Activated CD4-positive, alpha-beta T cell treated with anti-CD3 and anti-CD28 coated beads, Interleukin-2, amount 10 ng/mL, durations not matched to agents 7 days and 5 days (primary cell): ENCODE data around the gene EID1. TPM values are rescaled to one million over a fixed set of nuclear protein-coding genes. Genes with fewer than 3 reads are reported as not detected.
"Not testable (repeated sequence)": the region's sequence is repeated elsewhere in the genome, so short reads cannot be mapped to it uniquely, and the experiment has no call there.

Source experiments
- CTCF ChIA-PET: fragments of 350-600 bp; sonication (Branson Sonifier 250); formaldehyde crosslinking; loops from one replicate; lab custom pipeline; 2021; ENCODE audit warnings: antibody characterized with exemption; lab: Charles Lee
- POLR2A ChIA-PET: fragments of 350-600 bp; sonication (Branson Sonifier 250); formaldehyde crosslinking; loops from one replicate; lab custom pipeline; 2021; ENCODE audit warnings: antibody characterized with exemption; lab: Charles Lee
- DNase-seq: peaks from one replicate; pipeline ENCODE4 v3.0.0-alpha.2; 2020
- H3K27ac Mint-ChIP-seq: one replicate; pipeline ENCODE4 v1.8.0; 2021; ENCODE audit warnings: mild to moderate bottlenecking, moderate library complexity, mixed read lengths
- H3K27me3 Mint-ChIP-seq: one replicate; pipeline ENCODE4 v1.8.0; 2021; ENCODE audit warnings: mixed read lengths
- H3K36me3 Mint-ChIP-seq: one replicate; pipeline ENCODE4 v1.8.0; 2021; ENCODE audit warnings: low read depth, mixed read lengths
- H3K4me1 Mint-ChIP-seq: one replicate; pipeline ENCODE4 v1.8.0; 2021; ENCODE audit warnings: mixed read lengths
- H3K4me3 Mint-ChIP-seq: one replicate; pipeline ENCODE4 v1.8.0; 2021; ENCODE audit warnings: mild to moderate bottlenecking, moderate library complexity, mixed read lengths
- H3K9me3 Mint-ChIP-seq: one replicate; pipeline ENCODE4 v1.8.0; 2021; ENCODE audit warnings: mixed read lengths
- total RNA-seq, 2 experiments: library from RNA; stranded (reverse); gene quantifications; one replicate each; pipeline ENCODE4 v1.2.3, GENCODE V29; 2021

EID1 gene
- total RNA-seq, 2 experiments from 2014 or later, result 83.8 to 84.0 TPM

GRCh38 chr15:48896869-48897814, 19.2 kb downstream of the EID1 start:
- H3K4me1 Mint-ChIP-seq, result peaks cover 8% of the 10 kb centered on the region
- POLR2A ChIA-PET, result interaction anchor here (0.7 kb wide), 1 partner anchor 101 kb away, joined by 4 read pairs; no protein-coding TSS in a partner anchor
- CTCF ChIA-PET, result interaction anchor here (1.1 kb wide), 1 partner anchor 12 kb away, joined by 4 read pairs; no protein-coding TSS in a partner anchor
- DNase-seq, result no peak
- no peaks in the 10 kb centered on the region for H3K9me3 Mint-ChIP-seq
- no peaks in the 10 kb centered on the region for H3K36me3 Mint-ChIP-seq
- no peak overlapping the region for H3K27ac Mint-ChIP-seq
- no peak overlapping the region for H3K4me3 Mint-ChIP-seq
- peaks cover 15% of the 10 kb centered on the region for H3K27me3 Mint-ChIP-seq

DNA sequence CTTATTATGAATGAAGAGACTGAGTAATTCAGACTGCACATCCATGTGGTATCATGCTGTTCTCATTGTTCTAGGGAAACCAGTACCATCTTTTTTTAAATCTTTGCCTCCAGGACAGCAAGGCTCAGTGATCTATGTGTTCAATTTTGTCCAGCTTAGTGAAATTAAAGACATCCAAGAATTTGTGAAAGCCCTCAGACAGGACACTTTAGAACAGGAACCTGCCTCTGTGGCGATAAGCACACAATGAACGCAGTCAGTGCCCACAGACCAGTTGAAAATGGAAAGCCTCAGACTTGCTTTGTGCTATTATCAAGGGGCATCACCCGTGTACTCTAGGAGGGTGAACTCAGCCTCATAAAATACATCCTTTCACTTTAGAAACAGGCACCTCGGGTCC, 20.1 kb downstream of the EID1 start:
- H3K27me3 Mint-ChIP-seq, result peaks cover 14% of the 10 kb centered on the region
- no peaks in the 10 kb centered on the region for H3K36me3 Mint-ChIP-seq
- POLR2A ChIA-PET, result no interaction called here
- H3K9me3 Mint-ChIP-seq, result no peaks in the 10 kb centered on the region
- no peak overlapping the region for H3K27ac Mint-ChIP-seq
- CTCF ChIA-PET, result no interaction called here
- DNase-seq, result no peak
- H3K4me1 Mint-ChIP-seq, result peaks cover 8% of the 10 kb centered on the region
- H3K4me3 Mint-ChIP-seq, result no peak overlapping the region

DNA sequence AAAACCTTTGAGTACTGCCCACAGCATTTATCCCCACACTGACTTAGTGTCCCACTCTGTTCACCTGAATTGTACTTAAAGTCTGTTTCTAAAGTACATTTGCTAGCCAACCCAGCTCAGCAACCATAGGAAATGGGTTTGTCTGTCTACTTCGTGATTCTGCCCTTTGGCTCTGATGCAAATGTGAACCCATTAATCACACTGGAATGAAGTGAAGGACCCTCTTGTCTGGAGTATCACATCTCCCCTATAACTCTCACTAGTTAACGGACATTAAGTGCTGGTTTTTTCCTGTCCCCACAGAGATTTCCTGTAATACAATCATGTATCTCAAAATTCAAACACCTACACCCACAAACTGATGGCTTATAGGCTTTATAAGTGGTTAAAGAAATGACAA, 20.5 kb downstream of the EID1 start:
- Mint-ChIP-seq H3K9me3 (no peaks in the 10 kb centered on the region), H3K27me3 (peaks cover 13% of the 10 kb centered on the region), H3K27ac (no peak overlapping the region), H3K4me3 (no peak overlapping the region), H3K36me3 (no peaks in the 10 kb centered on the region), H3K4me1 (peaks cover 8% of the 10 kb centered on the region)
- POLR2A ChIA-PET, result interaction anchor here (0.6 kb wide), 1 partner anchor 1610 kb away, joined by 3 read pairs; no protein-coding TSS in a partner anchor
- CTCF ChIA-PET, result no interaction called here
- no peak for DNase-seq

DNA sequence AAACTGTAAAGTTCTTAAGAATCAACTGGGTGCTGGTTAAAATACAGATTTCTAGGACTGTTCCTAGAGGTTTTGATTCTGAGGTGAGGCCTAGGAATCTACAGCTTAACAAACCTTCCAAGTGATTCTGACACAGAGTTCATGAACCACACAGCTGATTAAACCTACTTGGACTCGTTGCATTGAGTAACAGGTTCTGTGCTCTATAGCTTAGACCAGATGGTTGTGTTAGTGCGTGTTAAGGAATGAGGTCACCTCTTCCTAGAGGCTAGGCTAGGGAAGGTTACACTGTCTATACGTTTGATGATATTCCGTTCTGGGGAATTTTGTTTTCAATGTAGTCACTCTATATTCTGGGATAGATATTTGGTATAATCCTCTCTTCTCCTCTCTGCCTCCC, 21.9 kb downstream of the EID1 start:
- POLR2A ChIA-PET, result no interaction called here
- H3K27me3 Mint-ChIP-seq, result peaks cover 13% of the 10 kb centered on the region
- CTCF ChIA-PET, result interaction anchor here (0.6 to 1.3 kb wide), 3 partner anchors 12 to 66 kb away, joined by 3 read pairs; no protein-coding TSS in a partner anchor
- no peaks in the 10 kb centered on the region for H3K36me3 Mint-ChIP-seq
- no peak for DNase-seq
- H3K4me1 Mint-ChIP-seq, result peaks cover 8% of the 10 kb centered on the region
- H3K4me3 Mint-ChIP-seq, result no peak overlapping the region
- H3K27ac Mint-ChIP-seq, result no peak overlapping the region
- no peaks in the 10 kb centered on the region for H3K9me3 Mint-ChIP-seq

GRCh38 chr15:48904758-48905157, 26.8 kb downstream of the EID1 start:
- Mint-ChIP-seq H3K4me1 (no peaks in the 10 kb centered on the region), H3K4me3 (no peak overlapping the region), H3K27me3 (no peaks in the 10 kb centered on the region), H3K9me3 (no peaks in the 10 kb centered on the region), H3K27ac (no peak overlapping the region), H3K36me3 (no peaks in the 10 kb centered on the region)
- no peak for DNase-seq
- ChIA-PET CTCF (interaction anchor here (1.1 kb wide), 1 partner anchor 19 kb away, joined by 3 read pairs; no protein-coding TSS in a partner anchor), POLR2A (no interaction called here)

DNA sequence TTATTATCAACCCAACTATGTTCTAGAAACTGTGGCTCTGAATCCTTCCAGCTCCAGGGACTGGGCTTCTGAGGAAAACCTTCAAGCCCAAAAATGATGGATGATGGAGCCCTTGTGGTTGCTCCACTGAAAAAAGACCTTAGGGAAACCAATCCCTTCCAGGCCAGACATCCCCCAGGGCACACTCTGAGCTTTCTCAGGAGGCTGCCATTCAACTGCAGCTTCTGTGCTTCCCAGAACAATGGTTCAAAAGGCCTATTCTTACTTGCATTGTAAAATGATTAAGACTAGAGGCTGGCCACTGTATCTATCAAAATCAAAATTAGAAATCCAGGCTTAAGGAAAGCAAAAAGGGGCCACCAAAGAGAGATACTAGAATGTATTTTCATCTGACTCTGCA, 27.3 kb downstream of the EID1 start:
- no peaks in the 10 kb centered on the region for H3K4me1 Mint-ChIP-seq
- ChIA-PET POLR2A (no interaction called here), CTCF (interaction anchor here (1.5 kb wide), 1 partner anchor 11 kb away, joined by 6 read pairs; no protein-coding TSS in a partner anchor)

DNA sequence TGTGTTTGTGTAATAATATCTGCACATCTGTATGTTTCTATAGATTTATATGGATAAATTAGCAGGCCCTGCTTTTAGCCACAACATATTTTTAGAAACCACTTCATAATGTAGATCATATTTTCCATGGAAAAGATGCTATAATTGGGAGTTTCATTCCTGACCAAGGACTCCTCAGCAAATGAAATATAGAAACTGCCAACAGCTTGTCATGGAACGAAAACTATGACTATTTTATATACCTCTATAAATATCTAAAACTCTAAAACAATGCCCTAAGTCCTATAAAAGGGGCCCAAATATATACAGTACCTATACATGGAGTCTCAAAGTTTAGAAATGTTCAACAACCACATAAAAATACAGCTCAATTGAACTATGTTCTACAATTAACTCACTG, 27.9 kb downstream of the EID1 start:
- Mint-ChIP-seq H3K36me3 (no peaks in the 10 kb centered on the region), H3K9me3 (peaks cover 2% of the 10 kb centered on the region), H3K4me3 (no peak overlapping the region), H3K27me3 (peaks cover 8% of the 10 kb centered on the region), H3K27ac (no peak overlapping the region), H3K4me1 (no peaks in the 10 kb centered on the region)
- POLR2A ChIA-PET, result no interaction called here
- DNase-seq, result no peak
- CTCF ChIA-PET, result interaction anchor here (1.5 kb wide), 1 partner anchor 11 kb away, joined by 6 read pairs; no protein-coding TSS in a partner anchor

More for the DNA sequence above, 27.3 kb downstream of the EID1 start:
- no peak overlapping the region for H3K4me3 Mint-ChIP-seq
- no peak for DNase-seq
- H3K9me3 Mint-ChIP-seq, result no peaks in the 10 kb centered on the region
- H3K27ac Mint-ChIP-seq, result no peak overlapping the region
- H3K36me3 Mint-ChIP-seq, result no peaks in the 10 kb centered on the region
- H3K27me3 Mint-ChIP-seq, result peaks cover 3% of the 10 kb centered on the region

DNA sequence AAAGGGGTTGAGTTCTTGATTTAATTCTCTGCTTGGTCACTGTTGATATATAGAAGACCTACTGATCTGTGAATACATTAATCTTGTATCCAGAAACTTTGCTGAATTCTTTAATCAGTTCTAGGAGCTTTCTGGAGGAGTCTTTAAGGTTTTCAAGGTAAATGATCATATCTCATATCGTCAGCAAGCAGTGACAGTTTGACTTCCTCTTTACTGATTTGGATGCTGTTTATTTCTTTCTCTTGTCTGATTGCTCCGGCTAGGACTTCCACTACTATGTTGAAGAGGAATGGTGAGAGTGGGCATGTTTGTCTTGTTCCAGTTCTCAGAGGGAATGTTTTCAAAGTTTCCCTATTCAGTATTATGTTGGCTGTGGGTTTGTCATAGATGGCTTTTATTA, 31.4 kb downstream of the EID1 start:
- H3K4me1 Mint-ChIP-seq, POLR2A ChIA-PET, H3K36me3 Mint-ChIP-seq, H3K9me3 Mint-ChIP-seq, DNase-seq, CTCF ChIA-PET, H3K27ac Mint-ChIP-seq, H3K4me3 Mint-ChIP-seq: not testable (repeated sequence)
- H3K27me3 Mint-ChIP-seq, result peaks cover 14% of the 10 kb centered on the region

DNA sequence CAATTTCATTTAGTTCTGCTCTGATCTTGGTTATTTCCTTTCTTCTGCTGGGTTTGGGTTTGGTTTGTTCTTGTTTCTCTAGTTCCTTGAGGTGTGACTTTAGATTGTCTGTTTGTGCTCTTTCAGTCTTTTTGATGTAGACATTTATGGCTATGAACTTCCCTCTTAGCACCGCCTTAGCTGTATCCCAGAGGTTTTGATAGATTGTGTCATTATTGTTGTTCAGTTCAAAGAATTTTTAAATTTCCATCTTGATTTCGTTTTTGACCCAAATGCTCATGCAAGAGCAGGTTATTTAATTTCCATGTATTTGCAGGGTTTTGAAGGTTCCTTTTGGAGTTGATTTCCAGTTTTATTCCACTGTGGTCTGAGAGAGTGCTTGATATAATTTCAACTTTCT, 32.6 kb downstream of the EID1 start:
- POLR2A ChIA-PET, H3K27ac Mint-ChIP-seq, H3K4me1 Mint-ChIP-seq, H3K4me3 Mint-ChIP-seq, DNase-seq, H3K36me3 Mint-ChIP-seq, H3K9me3 Mint-ChIP-seq: not testable (repeated sequence)
- CTCF ChIA-PET, result interaction anchor here (2.1 kb wide), 1 partner anchor 8 kb away, joined by 6 read pairs; no protein-coding TSS in a partner anchor
- peaks cover 14% of the 10 kb centered on the region for H3K27me3 Mint-ChIP-seq

GRCh38 chr15:48913141-48913540, 35.2 kb downstream of the EID1 start:
- peaks cover 33% of the 10 kb centered on the region for H3K27me3 Mint-ChIP-seq
- CTCF ChIA-PET, result interaction anchor here (0.9 to 1.5 kb wide), 2 partner anchors 31 to 37 kb away, joined by 3 read pairs; no protein-coding TSS in a partner anchor
- no peak overlapping the region for H3K27ac Mint-ChIP-seq
- H3K4me1 Mint-ChIP-seq, result no peaks in the 10 kb centered on the region
- H3K9me3 Mint-ChIP-seq, result peaks cover 2% of the 10 kb centered on the region
- H3K36me3 Mint-ChIP-seq, result no peaks in the 10 kb centered on the region
- DNase-seq, result no peak
- POLR2A ChIA-PET, result no interaction called here
- H3K4me3 Mint-ChIP-seq, result no peak overlapping the region

DNA sequence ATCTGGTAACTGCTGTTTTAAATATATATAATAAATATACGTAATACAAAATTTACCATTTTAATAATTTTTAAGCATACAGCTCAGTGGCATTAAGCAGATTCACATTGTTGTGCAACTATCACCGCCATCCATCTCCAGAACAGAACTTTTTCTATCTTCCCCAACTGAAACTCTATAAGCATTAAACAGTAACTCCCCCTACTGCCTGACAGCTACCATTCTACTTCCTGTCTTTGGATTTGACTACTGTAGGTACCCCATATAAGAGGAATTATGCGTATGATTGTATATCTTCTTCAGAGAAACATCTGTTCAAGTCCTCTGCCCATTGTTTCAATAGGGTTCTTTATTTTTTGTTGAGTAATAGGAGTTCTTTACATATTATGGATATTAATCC, 36.8 kb downstream of the EID1 start:
- H3K27me3 Mint-ChIP-seq, result peaks cover 39% of the 10 kb centered on the region
- H3K9me3 Mint-ChIP-seq, result peaks cover 2% of the 10 kb centered on the region
- POLR2A ChIA-PET, result no interaction called here
- H3K4me3 Mint-ChIP-seq, result no peak overlapping the region
- H3K36me3 Mint-ChIP-seq, result no peaks in the 10 kb centered on the region
- no peak for DNase-seq
- CTCF ChIA-PET, result interaction anchor here (0.5 to 1.4 kb wide), 3 partner anchors 13 to 130 kb away, joined by 3 to 7 read pairs (median 4); no protein-coding TSS in a partner anchor
- H3K27ac Mint-ChIP-seq, result no peak overlapping the region
- no peaks in the 10 kb centered on the region for H3K4me1 Mint-ChIP-seq

- Mint-ChIP-seq H3K4me1 (no peaks in the 10 kb centered on the region), H3K27ac (no peak overlapping the region), H3K36me3 (no peaks in the 10 kb centered on the region), H3K27me3 (peaks cover 33% of the 10 kb centered on the region), H3K4me3 (no peak overlapping the region), H3K9me3 (no peaks in the 10 kb centered on the region)
- no peak for DNase-seq
- ChIA-PET POLR2A (no interaction called here), CTCF (interaction anchor here (0.9 to 2.0 kb wide), 4 partner anchors 9 to 59 kb away, joined by 3 to 6 read pairs (median 4); no protein-coding TSS in a partner anchor)
Observed at GRCh38 chr15:48915861-48916260, 37.9 kb downstream of the EID1 start.

- Mint-ChIP-seq H3K27me3 (peaks cover 30% of the 10 kb centered on the region), H3K27ac (no peak overlapping the region), H3K9me3 (peaks cover 2% of the 10 kb centered on the region), H3K4me1 (no peaks in the 10 kb centered on the region), H3K36me3 (no peaks in the 10 kb centered on the region), H3K4me3 (no peak overlapping the region)
- POLR2A ChIA-PET, result no interaction called here
- CTCF ChIA-PET, result interaction anchor here (1.6 to 2.0 kb wide), 2 partner anchors 11 to 59 kb away, joined by 3 to 6 read pairs; no protein-coding TSS in a partner anchor
- no peak for DNase-seq
Observed at GRCh38 chr15:48916721-48917120, 38.8 kb downstream of the EID1 start.
